K562 (cell line): ENCODE data around the gene NENF. TPM values are rescaled to one million over a fixed set of nuclear protein-coding genes. Genes with fewer than 3 reads are reported as not detected.

Experiments used
- CTBP1 ChIP-seq: fragments of 450-650 bp; IDR thresholded peaks from 2 replicates; pipeline ENCODE4 v1.6.1; 2016; ENCODE audit warnings: borderline replicate concordance
- DIDO1 ChIP-seq: fragments of 450-650 bp; IDR thresholded peaks from 2 replicates; pipeline ENCODE4 v1.6.1; 2016; ENCODE audit warnings: low read depth, missing biosample characterization, missing genetic modification characterization
- EHMT2 ChIP-seq: fragments of 450-650 bp; IDR thresholded peaks from 2 replicates; pipeline ENCODE4 v1.6.1; 2018; ENCODE audit warnings: antibody characterized with exemption
- ETV6 ChIP-seq, 3 experiments: fragments of 150-350 bp in 1 of 3; sonication (generic) in 1 of 3; formaldehyde crosslinking in 1 of 3; IDR thresholded peaks; 2 replicates each; pipeline versions ENCODE4 v1.6.1 to v1.8.0; 2014 to 2022; ENCODE audit warnings: borderline replicate concordance in 2 of 3, low read depth in 2 of 3, antibody characterized with exemption in 1 of 3, low read length in 1 of 3, mild to moderate bottlenecking in 1 of 3, missing genetic modification reagents in 1 of 3
- HDAC8 ChIP-seq: fragments of 450-650 bp; IDR thresholded peaks from 2 replicates; pipeline ENCODE4 v1.6.1; 2016; ENCODE audit warnings: mild to moderate bottlenecking, missing genetic modification characterization, moderate library complexity, missing compliant biosample characterization
- HIVEP1 ChIP-seq: fragments of 250-450 bp; sonication (Bioruptor Pico); IDR thresholded peaks from 2 replicates; pipeline ENCODE4 v1.4.0; 2020; ENCODE audit warnings: mild to moderate bottlenecking
- HMBOX1 ChIP-seq: sonication (generic); IDR thresholded peaks from 2 replicates; pipeline ENCODE4 v1.6.1; 2016
- LCOR ChIP-seq: sonication (generic); formaldehyde crosslinking; IDR thresholded peaks from 2 replicates; pipeline ENCODE4 v1.8.0; 2022; ENCODE audit warnings: mild to moderate bottlenecking, missing genetic modification reagents
- LEF1 ChIP-seq: fragments of 450-650 bp; IDR thresholded peaks from 2 replicates; pipeline ENCODE4 v1.6.1; 2016; ENCODE audit warnings: mild to moderate bottlenecking
- MEIS2 ChIP-seq: fragments of 450-650 bp; IDR thresholded peaks from 2 replicates; pipeline ENCODE4 v1.6.1; 2014; ENCODE audit warnings: mild to moderate bottlenecking; ENCODE audit not compliant: partially characterized antibody
- MIER1 ChIP-seq: fragments of 450-650 bp; IDR thresholded peaks from 2 replicates; pipeline ENCODE4 v1.6.1; 2016; ENCODE audit warnings: antibody characterized with exemption, mild to moderate bottlenecking, low read depth
- OTX1 ChIP-seq: fragments of 450-650 bp; formaldehyde crosslinking; IDR thresholded peaks from 2 replicates; pipeline ENCODE4 v1.4.0; 2022; ENCODE audit warnings: mild to moderate bottlenecking
- PHF8 ChIP-seq: fragments of 200-600 bp; sonication (generic); IDR thresholded peaks from 2 replicates; pipeline ENCODE4 v1.6.1; 2012; ENCODE audit warnings: mixed run types, mild to moderate bottlenecking, inconsistent platforms, low read length, moderate library complexity, borderline replicate concordance
- SNIP1 ChIP-seq: fragments of 450-650 bp; IDR thresholded peaks from 2 replicates; pipeline ENCODE4 v1.7.1; 2017; ENCODE audit warnings: low read depth, mild to moderate bottlenecking
- TCF7 ChIP-seq: sonication (generic); IDR thresholded peaks from 2 replicates; pipeline ENCODE4 v1.6.1; 2016; ENCODE audit warnings: antibody characterized with exemption, borderline replicate concordance
- U2AF1 ChIP-seq: fragments of 200-400 bp; formaldehyde crosslinking; optimal IDR thresholded peaks from 2 replicates; pipeline ENCODE3; 2017; ENCODE audit warnings: mild to moderate bottlenecking, low read depth, low read length, moderate library complexity
- ZNF12 ChIP-seq: sonication (generic); formaldehyde crosslinking; IDR thresholded peaks from 2 replicates; pipeline ENCODE4 v1.4.0; 2020; ENCODE audit warnings: mild to moderate bottlenecking, missing genetic modification reagents
- ZNF239 ChIP-seq: fragments of 250-450 bp; sonication (Bioruptor Pico); IDR thresholded peaks from 2 replicates; pipeline ENCODE4 v1.4.0; 2020; ENCODE audit warnings: mild to moderate bottlenecking
- ZNF274 ChIP-seq: IDR thresholded peaks from 2 replicates; pipeline ENCODE4 v1.6.1; 2011; ENCODE audit warnings: low read depth, mild to moderate bottlenecking, low read length, moderate library complexity, borderline replicate concordance
- ZNF384 ChIP-seq: IDR thresholded peaks from 2 replicates; pipeline ENCODE4 v1.6.1; 2012; ENCODE audit warnings: low read depth, low read length, improper control_type of control experiment
- ZNF696 ChIP-seq: fragments of 250-450 bp; sonication (Bioruptor Pico); conservative IDR thresholded peaks from 2 replicates; pipeline ENCODE4 v1.4.0; 2020; ENCODE audit warnings: mild to moderate bottlenecking, moderate library complexity
- ZNF76 ChIP-seq: fragments of 250-450 bp; sonication (Bioruptor Pico); IDR thresholded peaks from 2 replicates; pipeline ENCODE4 v1.4.0; 2020; ENCODE audit warnings: mild to moderate bottlenecking, moderate library complexity, borderline replicate concordance
- polyA plus RNA-seq, 8 experiments: library from polyadenylated mRNA; depleted of rRNA in 4 of 8; stranded (reverse) in 5 of 8; unstranded in 3 of 8; fragments of >200 nt; fragmentation: Nextera tagmentation in 2 of 8; fragmentation: Illumina TruSeq in 1 of 8; extraction: Ambion mirVana in 2 of 8; extraction: Trizol in 1 of 8; gene quantifications; 2 replicates each; pipeline versions ENCODE4 v1.2.1 to v1.2.3, GENCODE V29; 2011 to 2014; ENCODE audit warnings: inconsistent platforms in 1 of 8, missing spikeins in 1 of 8
- total RNA-seq, 7 experiments: library from RNA; depleted of rRNA in 6 of 7; stranded (reverse); fragments of >200 nt in 6 of 7; fragmentation: Illumina TruSeq in 2 of 7; extraction: Trizol in 2 of 7; gene quantifications; 2 replicates each; pipeline versions ENCODE4 v1.2.1 to v1.2.3, GENCODE V29; 2011 to 2021; ENCODE audit warnings: low replicate concordance in 1 of 7
- TF ChIP-seq, protein P1 (sequence below): fragments of 450-650 bp; formaldehyde crosslinking; IDR thresholded peaks from 2 replicates; pipeline ENCODE4 v1.4.0; 2020; ENCODE audit warnings: mild to moderate bottlenecking

Gene NENF
- total and polyA plus RNA-seq, 9 of the 15 experiments (the other 6 are each of a cell fraction or from before 2014, with no cell fraction given), result 6.1 to 100 (median 72.8) TPM

GRCh38 chr1:212477680-212478466 is 45.2 kb downstream of the NENF start (continued):
- no peak for TF ChIP-seq HMBOX1
- TF ChIP-seq ZNF696, result 0 out of 2 replicates have a peak, but pooled peaks have one; percentile 42
- TF ChIP-seq OTX1 (CRISPR knock-in tag), result peak; percentile 93
- TF ChIP-seq, protein P1, sequence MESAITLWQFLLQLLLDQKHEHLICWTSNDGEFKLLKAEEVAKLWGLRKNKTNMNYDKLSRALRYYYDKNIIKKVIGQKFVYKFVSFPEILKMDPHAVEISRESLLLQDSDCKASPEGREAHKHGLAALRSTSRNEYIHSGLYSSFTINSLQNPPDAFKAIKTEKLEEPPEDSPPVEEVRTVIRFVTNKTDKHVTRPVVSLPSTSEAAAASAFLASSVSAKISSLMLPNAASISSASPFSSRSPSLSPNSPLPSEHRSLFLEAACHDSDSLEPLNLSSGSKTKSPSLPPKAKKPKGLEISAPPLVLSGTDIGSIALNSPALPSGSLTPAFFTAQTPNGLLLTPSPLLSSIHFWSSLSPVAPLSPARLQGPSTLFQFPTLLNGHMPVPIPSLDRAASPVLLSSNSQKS, result peak; percentile 85
- TF ChIP-seq EHMT2, result no peak
- TF ChIP-seq LCOR (CRISPR knock-in tag), result no peak
- TF ChIP-seq ZNF76 (CRISPR knock-in tag), result peak; percentile 99
- peak; percentile 95 for TF ChIP-seq DIDO1 (tag)
- TF ChIP-seq MEIS2, result peak; percentile 39
- no peak for TF ChIP-seq PHF8
- no peak for TF ChIP-seq ETV6 (IDR thresholded peaks at IDR 0.05; ENCODE audit: borderline replicate concordance in 1 of 2, low read depth in 2 of 2, low read length in 1 of 2)
- TF ChIP-seq ETV6 (CRISPR knock-in tag; IDR thresholded peaks at IDR 0.05; ENCODE audit: borderline replicate concordance), result no peak
- TF ChIP-seq ZNF384, result no peak; the same call in 1 of the 2 replicates
- TF ChIP-seq TCF7, result no peak
- no peak for TF ChIP-seq U2AF1
- no peak for TF ChIP-seq SNIP1
- TF ChIP-seq MIER1, result no peak
- peak; percentile 96 for TF ChIP-seq ZNF239 (CRISPR knock-in tag)
- TF ChIP-seq ZNF12, result no peak
- no peak for TF ChIP-seq ZNF274
- peak; percentile 99 for TF ChIP-seq HDAC8 (tag)
- TF ChIP-seq CTBP1, result no peak
- peak; percentile 98 for TF ChIP-seq HIVEP1 (CRISPR knock-in tag)
- no peak for TF ChIP-seq LEF1
